MV-4-11 (cell line): ENCODE data around the gene C2CD4C.
"Not testable (repeated sequence)": the region's sequence is repeated elsewhere in the genome, so short reads cannot be mapped to it uniquely, and the experiment has no call there.

ENCODE experiments used
- DNase-seq: peaks from one replicate; lab custom pipeline; 2025; lab: John Stamatoyannopoulos, UW

C2CD4C gene, protein sequence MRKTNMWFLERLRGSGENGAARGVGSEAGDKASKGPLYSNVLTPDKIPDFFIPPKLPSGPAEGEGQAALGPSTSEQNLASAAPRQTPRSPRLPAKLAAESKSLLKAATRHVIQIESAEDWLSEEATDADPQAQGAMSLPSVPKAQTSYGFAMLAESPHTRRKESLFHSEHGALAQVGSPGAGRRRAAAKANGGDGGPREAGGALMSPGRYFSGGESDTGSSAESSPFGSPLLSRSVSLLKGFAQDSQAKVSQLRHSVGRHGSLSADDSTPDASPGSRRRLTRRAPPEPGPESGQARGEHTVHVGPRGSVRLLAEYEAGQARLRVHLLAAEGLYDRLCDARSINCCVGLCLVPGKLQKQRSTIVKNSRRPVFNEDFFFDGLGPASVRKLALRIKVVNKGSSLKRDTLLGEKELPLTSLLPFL

DNA sequence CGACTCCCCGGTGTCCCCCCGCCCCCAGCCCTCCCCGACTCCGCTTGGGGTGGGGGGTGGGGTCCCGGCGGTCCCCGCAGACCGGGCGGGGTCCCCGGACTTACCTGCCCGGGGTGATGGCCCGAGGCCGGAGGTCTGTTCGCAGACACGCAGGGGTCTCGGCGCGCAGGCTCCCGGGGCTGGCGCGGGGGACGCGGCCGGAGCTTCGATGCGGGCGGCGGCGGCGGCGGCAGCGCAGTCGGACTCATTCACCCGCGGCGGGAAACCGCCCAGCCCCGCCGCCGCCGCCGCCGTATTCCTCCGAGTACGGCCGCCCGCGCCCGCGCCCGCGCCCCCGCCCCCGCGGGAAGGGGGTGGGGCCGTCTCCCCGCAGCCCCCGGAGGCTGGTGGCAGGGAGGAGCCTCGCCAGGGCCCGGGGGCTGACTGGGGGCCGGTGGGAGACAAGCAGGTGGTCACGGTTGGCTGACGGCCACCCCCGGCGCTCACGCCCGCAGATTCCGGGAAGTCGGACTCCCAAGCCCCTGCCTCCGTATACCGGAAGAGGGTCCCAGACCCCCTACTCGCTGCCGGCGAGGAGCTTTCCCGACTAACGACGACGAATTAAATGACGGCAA is at the start of gene C2CD4C:
TSS of gene C2CD4C (minus strand) at position 246 of the 614 bp plus-strand sequence. CDS start 786 bp downstream, outside the sequence.
- DNase-seq: no peak

GRCh38 chr19:458091-459042 is 49.4 kb upstream of the C2CD4C start:
- DNase-seq: no peak

GRCh38 chr19:457636-458035 is 48.7 kb upstream of the C2CD4C start:
- DNase-seq: no peak

GRCh38 chr19:456547-457110 is 47.7 kb upstream of the C2CD4C start:
- DNase-seq: no peak

DNA sequence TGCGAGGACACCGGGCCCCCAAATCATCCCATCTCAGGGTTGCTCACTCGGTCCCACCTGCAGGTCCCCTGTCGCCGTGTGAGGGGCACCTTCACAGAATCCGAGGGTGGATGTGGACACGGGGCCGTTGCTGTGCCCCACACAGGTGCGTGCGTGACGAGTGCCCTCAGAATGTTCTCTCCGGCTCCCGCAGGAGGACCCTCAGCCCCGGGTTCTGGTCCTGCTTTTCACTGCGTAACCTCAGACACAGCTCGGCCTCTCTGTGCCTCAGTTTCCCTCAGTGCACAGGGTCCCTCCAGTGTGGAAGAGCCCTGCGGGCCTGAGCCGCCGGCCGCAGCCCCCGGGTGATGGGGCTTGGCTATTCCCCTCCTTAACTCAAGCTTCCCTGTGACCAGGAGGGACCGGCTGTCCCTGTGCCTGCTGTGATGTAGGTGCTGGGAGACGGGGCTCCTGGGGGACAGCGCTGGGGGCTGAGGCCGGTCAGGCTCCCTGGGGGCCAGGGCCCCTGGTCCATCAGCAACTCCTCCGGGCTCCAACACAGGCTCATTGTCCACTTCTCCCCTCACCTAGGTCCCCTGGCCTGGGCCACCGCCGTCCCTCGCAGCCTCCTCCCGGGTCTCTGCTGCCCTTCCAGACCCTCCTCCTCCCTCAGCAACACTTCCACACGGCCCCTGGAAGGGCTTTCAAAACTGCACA is 47.1 kb upstream of the C2CD4C start:
- no peak for DNase-seq

GRCh38 chr19:455031-455705 is 46.2 kb upstream of the C2CD4C start:
- no peak for DNase-seq

GRCh38 chr19:453606-454005 is 44.7 kb upstream of the C2CD4C start:
- DNase-seq: no peak

GRCh38 chr19:452829-453228 is 43.9 kb upstream of the C2CD4C start:
- DNase-seq: no peak

GRCh38 chr19:450912-451481 is 42.0 kb upstream of the C2CD4C start:
- DNase-seq: not testable (repeated sequence)

DNA sequence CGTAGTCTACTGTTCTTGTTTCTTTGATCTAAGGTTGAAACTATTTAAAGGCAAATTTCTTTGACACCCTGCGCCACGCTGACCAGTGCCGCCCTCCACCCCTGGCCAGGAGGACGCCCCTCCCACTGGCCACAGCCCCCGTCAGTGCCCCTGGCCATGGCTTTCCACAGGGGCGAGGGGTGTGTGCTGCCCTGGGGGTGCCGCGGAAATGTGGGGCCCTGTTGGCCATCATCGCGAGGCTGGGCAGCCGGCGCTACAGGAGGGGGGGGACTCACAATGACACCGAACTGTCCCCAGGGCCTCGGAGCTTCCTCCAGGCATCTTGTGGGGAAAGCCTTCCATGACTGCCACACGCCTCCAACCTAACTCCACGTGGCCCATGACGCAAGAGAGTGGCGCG is 41.0 kb upstream of the C2CD4C start:
- DNase-seq: no peak

DNA sequence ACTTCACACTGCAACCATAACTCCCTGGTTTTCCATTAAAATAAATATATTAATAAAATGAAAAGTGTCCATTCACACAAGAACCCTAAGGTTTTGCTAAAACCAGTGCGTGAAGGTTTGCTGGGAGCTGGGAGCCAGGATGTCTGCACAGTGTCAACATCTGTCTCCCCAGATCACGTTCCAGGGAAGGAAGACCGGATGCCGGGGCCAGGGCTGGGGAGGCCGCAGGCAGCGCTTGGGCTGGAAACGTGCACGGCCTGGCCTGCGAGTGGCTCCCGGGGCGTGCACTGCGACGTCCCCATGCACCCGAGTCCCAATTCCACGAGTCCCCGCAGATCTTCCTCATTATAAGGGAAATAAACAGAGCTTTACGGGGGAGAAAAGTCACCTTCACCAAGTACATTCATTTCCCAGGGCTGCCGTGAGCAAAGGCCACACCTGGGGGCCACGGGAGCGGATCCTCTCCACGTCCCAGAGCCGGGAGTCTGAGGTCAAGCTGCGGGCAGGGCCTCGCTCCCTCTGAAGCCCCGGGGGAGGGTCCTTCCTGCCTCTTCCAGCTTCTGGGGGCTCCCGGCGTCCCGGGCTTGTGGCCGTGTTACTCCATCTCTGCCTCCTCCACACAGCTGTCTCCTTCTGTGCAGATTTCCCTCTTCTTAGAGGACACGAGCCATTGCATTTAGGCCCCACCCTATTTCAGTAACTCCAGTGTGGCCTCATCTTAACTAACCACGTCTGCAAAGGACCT is 39.0 kb upstream of the C2CD4C start:
- no peak for DNase-seq

- no peak for DNase-seq
These were observed 38.1 kb upstream of the C2CD4C start for GRCh38 chr19:447064-447426.

DNA sequence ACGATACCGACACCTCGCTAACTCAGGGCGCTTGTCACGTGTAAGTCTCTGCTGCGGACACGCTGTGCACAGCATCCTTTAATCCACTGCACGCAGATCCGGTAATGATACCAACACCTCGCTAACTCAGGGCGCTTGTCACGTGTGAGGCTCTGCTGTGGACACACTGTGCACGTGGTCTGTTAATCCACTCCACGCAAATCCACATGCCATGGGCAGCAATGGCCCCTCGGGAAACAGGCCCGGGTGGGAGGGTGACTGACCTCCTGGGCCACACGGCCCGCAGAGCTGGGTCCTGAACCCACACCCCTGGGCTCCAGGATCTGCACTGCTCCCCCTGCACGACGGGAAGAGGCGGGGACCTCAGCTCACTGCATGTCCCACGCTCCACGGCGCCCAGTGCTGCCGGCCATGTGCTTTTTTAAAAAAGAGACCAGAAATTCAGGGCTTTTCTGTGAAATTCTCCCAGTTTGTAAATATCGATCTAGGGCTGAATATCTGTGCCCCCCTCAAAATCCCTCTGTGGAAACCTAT is 35.8 kb upstream of the C2CD4C start:
- no peak for DNase-seq

DNA sequence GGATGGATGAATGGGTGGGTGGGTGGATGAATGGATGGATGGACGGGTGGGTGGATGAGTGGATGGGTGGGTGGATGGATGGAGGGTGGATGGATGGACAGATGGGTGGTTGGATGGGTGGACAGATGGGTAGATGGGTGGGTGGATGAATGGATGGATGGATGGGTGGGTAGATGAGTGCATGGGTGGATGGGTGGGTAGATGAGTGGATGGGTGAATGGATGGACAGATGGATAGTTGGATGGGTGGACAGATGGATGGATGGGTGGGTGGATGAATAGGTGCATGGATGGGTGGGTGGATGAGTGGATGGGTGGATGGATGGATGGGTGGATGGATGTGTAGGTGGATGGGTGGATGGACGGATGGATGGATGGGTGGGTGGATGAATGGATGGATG is 34.1 kb upstream of the C2CD4C start:
- DNase-seq: no peak

GRCh38 chr19:442085-442484 is 33.1 kb upstream of the C2CD4C start:
- DNase-seq: no peak

- DNase-seq: no peak
These were observed 32.4 kb upstream of the C2CD4C start for GRCh38 chr19:441213-441836.

GRCh38 chr19:440391-441212 is 31.7 kb upstream of the C2CD4C start:
- DNase-seq: no peak

DNA sequence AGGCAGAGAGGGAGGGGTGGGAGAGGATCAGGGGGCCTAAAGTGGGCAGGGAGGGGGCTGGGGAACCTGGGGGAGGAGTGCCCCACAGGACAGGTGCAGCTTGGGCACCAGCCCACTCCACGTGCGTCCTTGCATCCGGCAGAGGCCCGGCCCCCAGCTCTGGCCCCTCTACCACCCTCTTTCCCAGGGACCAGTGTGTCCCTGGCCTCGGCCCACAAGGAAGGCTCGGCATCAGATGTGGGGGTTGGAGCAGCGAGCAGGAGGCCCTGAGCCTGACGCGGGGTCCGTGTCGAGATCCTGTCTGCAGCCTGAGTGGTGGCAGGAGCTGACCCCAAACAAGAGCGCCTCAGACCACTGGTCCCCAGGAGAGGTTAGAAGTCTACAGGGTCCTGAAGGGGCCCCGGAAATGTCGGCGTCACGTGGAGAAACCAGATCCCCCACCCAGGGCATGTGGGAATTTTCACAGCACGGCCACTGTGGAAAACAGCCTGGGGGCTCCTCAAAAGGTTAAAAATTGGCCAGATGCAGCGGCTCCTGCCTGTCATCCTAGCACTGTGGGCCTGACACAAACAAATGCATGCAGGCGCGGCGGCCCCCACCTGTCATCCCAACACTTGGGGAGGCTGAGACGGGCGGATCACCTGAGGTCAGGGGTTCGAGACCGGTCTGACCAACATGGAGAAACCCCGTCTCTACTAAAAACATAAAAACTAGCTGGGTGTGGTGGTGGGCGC is 30.4 kb upstream of the C2CD4C start:
- DNase-seq: no peak
